Uterus (tissue), 2 donors: Measurements from ENCODE around the gene TMEM40.

Experiments
- CTCF ChIP-seq, 4 experiments: fragments of 200-600 bp in 2 of 4; fragments of 450-650 bp in 2 of 4; sonication (generic) in 2 of 4; IDR thresholded peaks; one replicate each; pipeline ENCODE4 v1.5.1; 2016 to 2019; ENCODE audit warnings: antibody characterized with exemption in 4 of 4, mild to moderate bottlenecking in 2 of 4, moderate library complexity in 1 of 4
- POLR2A ChIP-seq, 2 donors: fragments of 450-650 bp; IDR thresholded peaks; one replicate each; pipeline ENCODE4 v1.6.1; 2016; ENCODE audit warnings: antibody characterized with exemption in 2 of 2, mild to moderate bottlenecking in 1 of 2, moderate library complexity in 1 of 2

GRCh38 chr3:12750223-12750622 lies 8.8 kb downstream of the TMEM40 start:
- no peak for TF ChIP-seq POLR2A (IDR thresholded peaks at IDR 0.05)
- TF ChIP-seq CTCF (IDR thresholded peaks at IDR 0.05) = no peak
